HL-60 (cell line): Measurements from ENCODE around the gene BRICD5.

Source experiments
- POLR2AphosphoS5 ChIP-seq: IDR thresholded peaks from 2 replicates; pipeline ENCODE4 v1.6.1; 2012; ENCODE audit warnings: low read depth
- TF ChIP-seq, protein P1 (sequence below): IDR thresholded peaks from one replicate; pipeline ENCODE4 v1.5.1; 2011; ENCODE audit warnings: low read length, control low read depth, inconsistent platforms; ENCODE audit not compliant: insufficient read depth

GRCh38 chr16:2205967-2206313, 4.7 kb downstream of the BRICD5 start:
- TF ChIP-seq, protein P1, sequence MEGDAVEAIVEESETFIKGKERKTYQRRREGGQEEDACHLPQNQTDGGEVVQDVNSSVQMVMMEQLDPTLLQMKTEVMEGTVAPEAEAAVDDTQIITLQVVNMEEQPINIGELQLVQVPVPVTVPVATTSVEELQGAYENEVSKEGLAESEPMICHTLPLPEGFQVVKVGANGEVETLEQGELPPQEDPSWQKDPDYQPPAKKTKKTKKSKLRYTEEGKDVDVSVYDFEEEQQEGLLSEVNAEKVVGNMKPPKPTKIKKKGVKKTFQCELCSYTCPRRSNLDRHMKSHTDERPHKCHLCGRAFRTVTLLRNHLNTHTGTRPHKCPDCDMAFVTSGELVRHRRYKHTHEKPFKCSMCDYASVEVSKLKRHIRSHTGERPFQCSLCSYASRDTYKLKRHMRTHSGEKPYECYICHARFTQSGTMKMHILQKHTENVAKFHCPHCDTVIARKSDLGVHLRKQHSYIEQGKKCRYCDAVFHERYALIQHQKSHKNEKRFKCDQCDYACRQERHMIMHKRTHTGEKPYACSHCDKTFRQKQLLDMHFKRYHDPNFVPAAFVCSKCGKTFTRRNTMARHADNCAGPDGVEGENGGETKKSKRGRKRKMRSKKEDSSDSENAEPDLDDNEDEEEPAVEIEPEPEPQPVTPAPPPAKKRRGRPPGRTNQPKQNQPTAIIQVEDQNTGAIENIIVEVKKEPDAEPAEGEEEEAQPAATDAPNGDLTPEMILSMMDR: no peak
- peak; percentile 17; the same call in 1 of the 2 replicates for TF ChIP-seq POLR2AphosphoS5
